Measurements from ENCODE around the gene NPHP4. TPM values are rescaled to one million over a fixed set of nuclear protein-coding genes. Genes with fewer than 3 reads are reported as not detected.

NPHP4 gene
- total RNA-seq, 1 donor from 2014 or later, result 16.1 TPM

- intact Hi-C loops (cut with DNase I), result no loop called here
- no peaks in the 10 kb centered on the region for H3K9me3 ChIP-seq
These were observed 36.0 kb upstream of the NPHP4 start for GRCh38 chr1:6028042-6028850.

GRCh38 chr1:6027591-6027990 lies 35.4 kb upstream of the NPHP4 start:
- H3K9me3 ChIP-seq, result no peaks in the 10 kb centered on the region
- peak overlapping the region; percentile 57 for H3K4me3 ChIP-seq
- no peak for DNase-seq
- intact Hi-C loops (cut with DNase I), result no loop called here
- H3K36me3 ChIP-seq, result no peaks in the 10 kb centered on the region
- no peak for TF ChIP-seq CTCF (IDR thresholded peaks at IDR 0.05)
- peak in 1 of 2 donors; percentile 1 for ATAC-seq
- H3K4me1 ChIP-seq, result peaks cover 17% of the 10 kb centered on the region
- no peaks in the 10 kb centered on the region for H3K27me3 ChIP-seq (ENCODE audit: low read depth)
- peak overlapping the region; percentile 66 for H3K27ac ChIP-seq

More at GRCh38 chr1:6028042-6028850, 36.0 kb upstream of the NPHP4 start:
- H3K4me3 ChIP-seq, result peak overlapping the region; percentile 57
- no peaks in the 10 kb centered on the region for H3K36me3 ChIP-seq
- ATAC-seq (peak; percentile 75 to 81), DNase-seq (peak; percentile 77)
- peak overlapping the region; percentile 66 for H3K27ac ChIP-seq
- no peaks in the 10 kb centered on the region for H3K27me3 ChIP-seq (ENCODE audit: low read depth)
- TF ChIP-seq CTCF (IDR thresholded peaks at IDR 0.05), result no peak
- peaks cover 17% of the 10 kb centered on the region for H3K4me1 ChIP-seq

GRCh38 chr1:6026095-6026809 lies 34.0 kb upstream of the NPHP4 start:
- ATAC-seq (peak; percentile 90 to 95), DNase-seq (peak; percentile 95)

GRCh38 chr1:6025269-6026094 lies 33.3 kb upstream of the NPHP4 start:
- DNase-seq (no peak), ATAC-seq (peak; percentile 34 to 46)
- H3K9me3 ChIP-seq, result no peaks in the 10 kb centered on the region
- H3K27ac ChIP-seq, result peak overlapping the region; percentile 56
- no peak for TF ChIP-seq CTCF (IDR thresholded peaks at IDR 0.05)
- no peaks in the 10 kb centered on the region for H3K27me3 ChIP-seq (ENCODE audit: low read depth)
- peaks cover 17% of the 10 kb centered on the region for H3K4me1 ChIP-seq
- no peaks in the 10 kb centered on the region for H3K36me3 ChIP-seq
- intact Hi-C loops (cut with DNase I), result no loop called here
- peak overlapping the region; percentile 57 for H3K4me3 ChIP-seq

More at GRCh38 chr1:6026095-6026809, 34.0 kb upstream of the NPHP4 start:
- Histone ChIP-seq H3K27ac (peak overlapping the region; percentile 66), H3K4me1 (peaks cover 17% of the 10 kb centered on the region), H3K36me3 (no peaks in the 10 kb centered on the region), H3K27me3 (ENCODE audit: low read depth) (no peaks in the 10 kb centered on the region), H3K9me3 (no peaks in the 10 kb centered on the region), H3K4me3 (peak overlapping the region; percentile 57)
- no peak for TF ChIP-seq CTCF (IDR thresholded peaks at IDR 0.05)
- intact Hi-C loops (cut with DNase I), result no loop called here

- Histone ChIP-seq H3K27ac (no peak overlapping the region), H3K27me3 (ENCODE audit: low read depth) (no peaks in the 10 kb centered on the region), H3K9me3 (no peaks in the 10 kb centered on the region), H3K36me3 (no peaks in the 10 kb centered on the region), H3K4me3 (no peak overlapping the region), H3K4me1 (peaks cover 13% of the 10 kb centered on the region)
- ATAC-seq (no peak), DNase-seq (no peak)
- intact Hi-C loops (cut with DNase I), result no loop called here
- TF ChIP-seq CTCF (IDR thresholded peaks at IDR 0.05), result no peak
These were observed 32.2 kb upstream of the NPHP4 start for GRCh38 chr1:6024376-6024775.
